Thyroid gland (tissue), 4 donors: Measurements from ENCODE around the gene GLTP.

ENCODE experiments used
- CTCF ChIP-seq, 6 experiments: fragments of 200-600 bp in 3 of 6; fragments of 450-650 bp in 3 of 6; sonication (generic) in 3 of 6; IDR thresholded peaks; one replicate each; pipeline ENCODE4 v1.5.1; 2016 to 2019; ENCODE audit warnings: antibody characterized with exemption in 6 of 6, mild to moderate bottlenecking in 2 of 6, inconsistent platforms in 1 of 6, moderate library complexity in 1 of 6
- POLR2A ChIP-seq, 2 donors: fragments of 450-650 bp; IDR thresholded peaks; one replicate each; pipeline ENCODE4 v1.6.1; 2017; ENCODE audit warnings: antibody characterized with exemption in 2 of 2, mild to moderate bottlenecking in 2 of 2, moderate library complexity in 1 of 2

- no peak for TF ChIP-seq POLR2A (IDR thresholded peaks at IDR 0.05)
- no peak for TF ChIP-seq CTCF (IDR thresholded peaks at IDR 0.05)
These were observed 51.4 kb downstream of the GLTP start for GRCh38 chr12:109828754-109829511.
